Astrocyte of the cerebellum (primary cell): ENCODE results near the gene METTL25.

ENCODE experiments used
- DNase-seq: peaks from one replicate; pipeline ENCODE4 v3.0.0-alpha.2; 2011; ENCODE audit warnings: low read depth
- H3K4me3 ChIP-seq: 2 replicates; pipeline ENCODE4 v1.5.1; 2011; ENCODE audit warnings: mild to moderate bottlenecking, low read depth, low read length, moderate library complexity
- in situ Hi-C: cut with HindIII; loops from 2 replicates; pipeline ENCODE4 v1.10.0; 2017; ENCODE audit warnings: low sequenced_read_pairs
- TF ChIP-seq, protein P1 (sequence below): IDR thresholded peaks from 2 replicates; pipeline ENCODE4 v1.5.1; 2012; ENCODE audit warnings: low read length, low read depth, moderate library complexity, mild to moderate bottlenecking; ENCODE audit errors: missing control alignments

METTL25 gene

DNA sequence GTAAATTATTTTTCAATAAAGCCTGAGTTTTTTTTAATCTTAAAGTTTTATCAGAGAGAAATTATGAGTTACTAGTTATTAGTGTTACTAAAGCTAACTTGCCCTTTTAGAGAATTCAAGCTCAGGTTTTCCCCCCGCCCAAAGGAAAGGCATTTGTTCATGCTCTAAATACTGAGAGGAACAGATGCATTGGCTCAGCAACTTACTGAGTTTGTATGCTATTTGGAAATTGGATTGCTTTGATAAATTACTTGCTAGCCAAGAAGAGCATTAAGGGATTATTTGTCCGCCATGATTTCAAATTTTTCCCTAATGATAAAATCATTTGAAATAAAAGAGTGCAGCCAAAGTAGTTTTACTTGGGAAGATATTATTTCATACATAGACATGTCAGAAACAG, 149.4 kb downstream of the METTL25 start:
- TF ChIP-seq, protein P1, sequence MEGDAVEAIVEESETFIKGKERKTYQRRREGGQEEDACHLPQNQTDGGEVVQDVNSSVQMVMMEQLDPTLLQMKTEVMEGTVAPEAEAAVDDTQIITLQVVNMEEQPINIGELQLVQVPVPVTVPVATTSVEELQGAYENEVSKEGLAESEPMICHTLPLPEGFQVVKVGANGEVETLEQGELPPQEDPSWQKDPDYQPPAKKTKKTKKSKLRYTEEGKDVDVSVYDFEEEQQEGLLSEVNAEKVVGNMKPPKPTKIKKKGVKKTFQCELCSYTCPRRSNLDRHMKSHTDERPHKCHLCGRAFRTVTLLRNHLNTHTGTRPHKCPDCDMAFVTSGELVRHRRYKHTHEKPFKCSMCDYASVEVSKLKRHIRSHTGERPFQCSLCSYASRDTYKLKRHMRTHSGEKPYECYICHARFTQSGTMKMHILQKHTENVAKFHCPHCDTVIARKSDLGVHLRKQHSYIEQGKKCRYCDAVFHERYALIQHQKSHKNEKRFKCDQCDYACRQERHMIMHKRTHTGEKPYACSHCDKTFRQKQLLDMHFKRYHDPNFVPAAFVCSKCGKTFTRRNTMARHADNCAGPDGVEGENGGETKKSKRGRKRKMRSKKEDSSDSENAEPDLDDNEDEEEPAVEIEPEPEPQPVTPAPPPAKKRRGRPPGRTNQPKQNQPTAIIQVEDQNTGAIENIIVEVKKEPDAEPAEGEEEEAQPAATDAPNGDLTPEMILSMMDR: no peak
- H3K4me3 ChIP-seq: no peak overlapping the region
- in situ Hi-C loops: no loop called here
- no peak for DNase-seq

DNA sequence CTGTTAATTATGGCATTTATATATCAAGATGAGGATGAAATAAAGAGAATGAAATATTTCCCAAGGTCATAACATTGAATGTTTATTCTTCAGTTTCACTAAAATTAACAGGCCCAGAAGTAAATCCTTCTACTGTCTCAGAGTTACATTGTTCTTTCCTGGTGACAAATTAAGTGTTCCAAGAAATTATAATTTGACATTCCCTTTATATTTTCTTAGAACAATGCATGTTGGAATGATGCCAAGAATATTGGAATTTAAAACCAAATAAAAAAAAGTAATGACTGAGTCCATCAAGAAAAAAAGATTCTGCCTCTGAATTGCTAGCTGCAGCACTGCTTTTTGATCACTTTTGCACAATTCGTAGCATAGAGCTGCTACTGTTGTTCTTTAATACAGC, 152.1 kb downstream of the METTL25 start:
- TF ChIP-seq, protein P1: no peak
- in situ Hi-C loops: no loop called here
- DNase-seq: no peak
- H3K4me3 ChIP-seq: no peak overlapping the region

DNA sequence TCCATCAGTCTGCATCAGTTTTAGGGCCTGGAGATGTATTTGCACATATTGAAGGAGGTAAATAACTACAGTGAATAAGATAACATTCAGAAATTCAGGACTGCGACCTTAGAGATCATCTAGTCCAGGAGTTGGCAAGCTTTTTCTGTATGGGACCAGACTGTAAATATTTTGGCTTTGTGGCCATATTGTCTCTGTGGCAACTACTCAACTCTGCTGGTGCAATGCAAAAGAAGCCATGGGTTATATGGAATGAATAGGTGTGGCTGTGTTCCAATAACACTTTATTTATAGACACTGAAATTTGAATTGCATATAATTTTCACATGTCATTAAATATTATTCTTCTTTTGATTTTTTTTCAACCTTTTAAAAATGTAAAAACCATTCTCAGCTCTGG, 156.6 kb downstream of the METTL25 start:
- DNase-seq: no peak
- no peak overlapping the region for H3K4me3 ChIP-seq
- TF ChIP-seq, protein P1: no peak
- in situ Hi-C loops: no loop called here

DNA sequence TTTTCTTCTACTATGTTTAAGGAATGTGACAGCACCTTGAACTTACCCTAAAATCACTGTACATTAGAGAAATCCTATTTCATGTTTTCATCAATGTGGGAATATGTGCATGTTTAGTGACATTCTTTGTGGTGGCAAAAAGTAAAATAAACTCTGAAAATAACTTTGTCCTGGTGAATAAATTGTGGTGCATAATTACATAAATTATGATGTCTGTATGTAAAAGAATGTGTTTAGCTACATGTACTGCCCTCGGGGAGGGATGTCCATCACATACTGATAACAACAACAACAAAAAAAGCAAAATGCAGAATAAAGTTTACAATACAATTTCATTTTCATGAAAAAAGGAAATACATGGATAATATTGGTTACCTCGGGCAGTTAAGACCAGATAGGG, 157.3 kb downstream of the METTL25 start:
- no peak overlapping the region for H3K4me3 ChIP-seq
- TF ChIP-seq, protein P1: no peak
- in situ Hi-C loops: no loop called here
- no peak for DNase-seq

DNA sequence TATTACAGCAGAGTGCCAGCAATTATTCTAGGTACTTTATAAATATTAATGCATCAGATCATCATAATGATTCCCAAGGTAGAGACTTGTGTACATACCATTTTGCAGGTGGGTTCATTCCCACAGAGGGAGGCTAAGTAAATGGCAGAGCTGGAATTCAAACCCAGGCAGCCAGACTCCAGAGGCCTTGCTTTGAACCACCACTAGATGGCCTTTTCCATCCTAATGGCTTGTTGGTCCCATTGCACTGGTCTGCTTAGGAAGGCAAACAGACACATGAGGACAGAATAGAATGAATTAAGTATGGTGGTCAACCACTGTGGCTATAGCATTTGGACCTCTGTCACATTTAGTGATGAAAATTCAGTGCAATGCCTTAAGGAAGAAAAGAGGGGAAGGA, 158.7 kb downstream of the METTL25 start:
- in situ Hi-C loops: no loop called here
- DNase-seq: no peak
- H3K4me3 ChIP-seq: no peak overlapping the region
- TF ChIP-seq, protein P1: peak; percentile 45

DNA sequence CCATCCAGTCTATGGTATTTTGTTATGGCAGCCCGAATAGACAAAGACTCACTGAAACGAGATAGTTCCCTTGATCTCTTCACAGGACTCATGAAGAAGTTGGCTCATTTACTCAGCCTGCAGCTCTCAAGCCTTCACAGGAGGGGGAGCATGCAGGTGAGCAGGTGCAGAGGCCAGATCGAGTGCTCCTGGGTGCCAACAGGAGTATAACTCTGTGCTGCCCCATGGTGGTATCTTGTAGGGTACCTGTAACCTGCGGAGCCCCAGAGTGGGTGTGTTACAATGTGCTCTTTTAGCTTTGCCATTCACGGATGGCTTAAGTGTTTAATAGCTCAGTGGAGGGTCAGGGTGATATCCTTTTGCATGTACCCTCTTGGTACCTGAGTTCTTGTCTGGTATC, 159.5 kb downstream of the METTL25 start:
- DNase-seq: no peak
- H3K4me3 ChIP-seq: no peak overlapping the region
- in situ Hi-C loops: no loop called here
- TF ChIP-seq, protein P1: no peak

GRCh38 chr12:82519510-82519909, 161.2 kb downstream of the METTL25 start:
- H3K4me3 ChIP-seq: no peak overlapping the region
- in situ Hi-C loops: no loop called here
- TF ChIP-seq, protein P1: no peak
- no peak for DNase-seq
